Retinal pigment epithelial cell (primary cell): Measurements from ENCODE around the gene JMJD8.

Experiments used
- DNase-seq: peaks from one replicate; pipeline ENCODE4 v3.0.0-alpha.2; 2010; ENCODE audit warnings: low read depth
- H3K4me3 ChIP-seq: 2 replicates; pipeline ENCODE4 v1.5.1; 2011; ENCODE audit warnings: mild to moderate bottlenecking, low read length, control low read depth, moderate library complexity
- TF ChIP-seq, protein P1 (sequence below): conservative IDR thresholded peaks from 2 replicates; pipeline ENCODE4 v1.5.1; 2011; ENCODE audit warnings: low read depth, low read length, control low read depth, inconsistent platforms

The JMJD8 gene

GRCh38 chr16:703406-703805 lies 19.3 kb upstream of the JMJD8 start:
- no peak for DNase-seq
- TF ChIP-seq, protein P1, sequence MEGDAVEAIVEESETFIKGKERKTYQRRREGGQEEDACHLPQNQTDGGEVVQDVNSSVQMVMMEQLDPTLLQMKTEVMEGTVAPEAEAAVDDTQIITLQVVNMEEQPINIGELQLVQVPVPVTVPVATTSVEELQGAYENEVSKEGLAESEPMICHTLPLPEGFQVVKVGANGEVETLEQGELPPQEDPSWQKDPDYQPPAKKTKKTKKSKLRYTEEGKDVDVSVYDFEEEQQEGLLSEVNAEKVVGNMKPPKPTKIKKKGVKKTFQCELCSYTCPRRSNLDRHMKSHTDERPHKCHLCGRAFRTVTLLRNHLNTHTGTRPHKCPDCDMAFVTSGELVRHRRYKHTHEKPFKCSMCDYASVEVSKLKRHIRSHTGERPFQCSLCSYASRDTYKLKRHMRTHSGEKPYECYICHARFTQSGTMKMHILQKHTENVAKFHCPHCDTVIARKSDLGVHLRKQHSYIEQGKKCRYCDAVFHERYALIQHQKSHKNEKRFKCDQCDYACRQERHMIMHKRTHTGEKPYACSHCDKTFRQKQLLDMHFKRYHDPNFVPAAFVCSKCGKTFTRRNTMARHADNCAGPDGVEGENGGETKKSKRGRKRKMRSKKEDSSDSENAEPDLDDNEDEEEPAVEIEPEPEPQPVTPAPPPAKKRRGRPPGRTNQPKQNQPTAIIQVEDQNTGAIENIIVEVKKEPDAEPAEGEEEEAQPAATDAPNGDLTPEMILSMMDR, result no peak

DNA sequence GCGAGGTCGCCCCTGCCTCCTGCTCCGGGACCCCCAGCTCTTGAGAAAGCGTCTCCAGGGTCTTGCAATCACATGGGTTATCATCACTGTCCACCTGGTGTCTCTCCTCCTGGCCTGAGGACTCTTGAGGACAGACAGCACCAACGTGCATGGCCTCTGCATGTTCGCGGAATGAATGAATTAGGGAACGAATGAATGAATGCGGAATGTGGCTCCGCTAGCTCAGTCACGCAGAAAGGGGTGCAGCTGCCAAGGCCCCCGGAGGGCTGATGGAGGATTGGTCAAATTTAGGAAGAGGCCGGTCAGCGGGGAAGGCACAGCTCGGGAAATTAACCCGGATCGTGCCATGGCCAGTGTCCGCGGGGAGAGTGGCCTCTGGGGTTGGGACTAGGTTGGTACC lies 18.2 kb upstream of the JMJD8 start:
- no peak overlapping the region for H3K4me3 ChIP-seq
- TF ChIP-seq, protein P1, result no peak
- no peak for DNase-seq

More at GRCh38 chr16:703406-703805, 19.3 kb upstream of the JMJD8 start:
- no peak overlapping the region for H3K4me3 ChIP-seq

GRCh38 chr16:700684-701584 lies 16.8 kb upstream of the JMJD8 start:
- TF ChIP-seq, protein P1, result no peak
- no peak for DNase-seq
- H3K4me3 ChIP-seq, result no peak overlapping the region

DNA sequence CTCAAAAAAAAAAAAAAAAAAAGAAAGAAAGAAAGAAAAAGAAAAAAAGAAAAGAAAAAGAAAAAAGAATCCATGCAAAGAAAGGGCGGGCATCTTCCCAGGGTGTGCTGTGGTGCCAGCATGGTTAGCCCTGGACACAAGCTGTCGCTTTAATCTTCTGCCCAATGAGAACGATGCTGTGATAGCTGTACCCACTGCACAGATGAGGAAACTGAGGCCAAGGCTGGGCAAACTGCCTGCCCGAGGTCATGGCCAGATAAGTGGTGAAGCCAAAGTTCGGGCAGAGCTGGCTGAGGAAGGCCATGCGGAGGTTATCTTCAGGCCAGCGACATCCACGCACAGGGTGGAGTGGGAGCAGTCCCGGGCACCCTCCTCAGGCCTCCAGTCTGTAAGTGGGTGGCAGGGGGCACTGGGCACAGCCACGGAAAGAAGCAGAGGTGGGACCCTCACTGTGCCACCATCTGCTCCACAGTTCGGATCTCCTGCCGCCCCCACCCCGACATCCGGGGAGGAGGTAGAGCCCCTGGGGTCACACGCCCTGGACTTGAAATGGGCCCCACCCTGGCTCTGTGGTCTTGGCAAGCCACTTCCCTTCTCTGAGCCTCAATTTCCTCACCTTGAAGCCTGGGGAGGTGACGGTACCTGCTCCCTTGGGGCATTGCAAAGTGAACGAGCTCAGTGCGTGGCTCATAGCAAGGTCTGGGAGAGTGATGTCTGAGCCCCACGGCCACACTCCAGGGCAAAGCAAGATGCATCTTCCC lies 15.0 kb upstream of the JMJD8 start:
- DNase-seq, result no peak
- TF ChIP-seq, protein P1, result no peak
- no peak overlapping the region for H3K4me3 ChIP-seq

- TF ChIP-seq, protein P1, result no peak
- H3K4me3 ChIP-seq, result peak overlapping the region; percentile 7
- no peak for DNase-seq
Observed at GRCh38 chr16:695355-696089, 11.4 kb upstream of the JMJD8 start.

- no peak overlapping the region for H3K4me3 ChIP-seq
- TF ChIP-seq, protein P1, result no peak
- no peak for DNase-seq
Observed at GRCh38 chr16:694863-695354, 10.8 kb upstream of the JMJD8 start.
